ENCODE measurements around the gene NUP210L.

The NUP210L gene

DNA sequence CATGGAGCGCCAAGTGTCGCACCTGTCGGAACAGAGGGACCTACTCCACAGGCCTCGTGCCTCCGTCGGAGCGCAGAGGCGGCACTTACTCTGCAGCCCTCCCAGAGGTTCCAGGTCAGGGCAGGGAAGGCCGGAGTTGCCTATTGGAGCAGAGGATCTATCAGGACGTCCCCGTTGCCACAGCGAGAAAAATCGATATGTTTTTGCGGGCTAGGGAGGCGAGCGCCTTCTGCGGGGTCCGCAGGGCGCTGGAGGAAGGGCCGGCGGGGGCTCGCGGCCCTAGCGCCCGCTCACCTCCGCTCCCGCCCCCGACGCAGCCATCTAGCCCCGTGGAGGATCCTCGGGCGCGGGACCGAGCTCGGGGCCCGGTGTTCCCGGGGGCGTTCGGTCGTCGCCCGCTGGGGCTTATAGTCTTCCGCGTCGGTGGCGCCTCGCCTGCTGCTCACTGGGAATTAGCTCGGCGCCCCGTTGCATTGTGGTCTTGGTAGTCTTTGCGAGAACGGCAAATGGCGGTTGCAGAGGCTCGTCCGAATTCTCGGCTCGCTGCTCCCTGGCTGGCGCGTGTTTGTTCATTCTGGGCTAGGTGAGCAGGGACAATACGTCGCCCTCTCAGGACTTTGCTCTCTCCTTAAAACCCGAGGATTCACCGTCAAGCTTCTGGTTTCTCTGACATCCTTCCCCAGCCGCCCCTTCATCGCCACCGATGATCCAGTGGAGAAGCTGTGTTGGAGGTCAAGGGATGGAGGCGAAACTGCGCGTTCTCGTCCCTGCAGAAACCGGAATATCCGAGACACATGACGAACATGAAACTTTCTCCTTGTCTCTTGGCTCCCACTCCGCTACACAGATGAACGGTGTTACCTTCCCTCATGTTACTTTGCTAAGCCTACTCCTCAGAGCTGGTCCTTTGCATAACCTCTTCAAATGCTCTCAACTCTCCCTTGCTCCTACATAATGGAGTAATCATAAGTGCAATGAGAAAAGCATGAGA is 177.3 kb downstream of the NUP210L start, which contains the start of gene JTB (continued):
- TF ChIP-seq BCL11A (tag by site-specific recombination; IDR thresholded peaks at IDR 0.05; ENCODE audit: low read depth) (no peak), ZNF37A (tag by site-specific recombination; IDR thresholded peaks at IDR 0.05) (no peak), HOXC10 (CRISPR knock-in tag; IDR thresholded peaks at IDR 0.05) (0 out of 2 replicates have a peak, but pooled peaks have one; percentile 73), KLF8 (tag by site-specific recombination; IDR thresholded peaks at IDR 0.05) (no peak; the same call in 1 of the 2 replicates), ZNF768 (tag by site-specific recombination; IDR thresholded peaks at IDR 0.05) (no peak), ZNF2 (tag by site-specific recombination; IDR thresholded peaks at IDR 0.05) (peak; percentile 88; the same call in 1 of the 2 replicates), FEZF1 (tag by site-specific recombination; IDR thresholded peaks at IDR 0.05) (no peak), ZNF169 (tag by site-specific recombination; IDR thresholded peaks at IDR 0.05) (no peak), ZFHX2 (tag by site-specific recombination; conservative IDR thresholded peaks at IDR 0.05) (peak; percentile 75), ZNF654 (tag by site-specific recombination; IDR thresholded peaks at IDR 0.05; ENCODE audit: low read depth) (no peak), ZNF157 (tag by site-specific recombination; IDR thresholded peaks at IDR 0.05) (no peak), RBAK (tag by site-specific recombination; IDR thresholded peaks at IDR 0.05) (no peak), ZNF610 (tag by site-specific recombination; IDR thresholded peaks at IDR 0.05; ENCODE audit: borderline replicate concordance) (no peak), ZNF792 (tag by site-specific recombination; IDR thresholded peaks at IDR 0.05) (no peak), ZNF585B (tag by site-specific recombination; IDR thresholded peaks at IDR 0.05) (no peak), ZNF76 (tag by site-specific recombination; IDR thresholded peaks at IDR 0.05; ENCODE audit: borderline replicate concordance, low read depth) (peak; percentile 98), GLIS1 (tag by site-specific recombination; IDR thresholded peaks at IDR 0.05) (no peak; the same call in 1 of the 2 replicates), OVOL3 (tag by site-specific recombination; IDR thresholded peaks at IDR 0.05) (no peak), ZNF521 (tag by site-specific recombination; IDR thresholded peaks at IDR 0.05) (no peak), SP2 (tag by site-specific recombination; IDR thresholded peaks at IDR 0.05) (peak; percentile 46), ZBTB20 (tag by site-specific recombination; IDR thresholded peaks at IDR 0.05) (peak; percentile 95), SP7 (tag by site-specific recombination; IDR thresholded peaks at IDR 0.05) (0 out of 2 replicates have a peak, but pooled peaks have one; percentile 27), ZNF529 (tag by site-specific recombination; IDR thresholded peaks at IDR 0.05; ENCODE audit: insufficient replicate concordance) (no peak), ZNF10 (tag by site-specific recombination; IDR thresholded peaks at IDR 0.05) (0 out of 2 replicates have a peak, but pooled peaks have one; percentile 25), BCL11B (tag by site-specific recombination; IDR thresholded peaks at IDR 0.05; ENCODE audit: low read depth) (no peak), SCRT1 (tag by site-specific recombination; IDR thresholded peaks at IDR 0.05; ENCODE audit: borderline replicate concordance) (peak; percentile 91; the same call in 1 of the 2 replicates), ZBTB17 (tag by site-specific recombination; IDR thresholded peaks at IDR 0.05) (peak; percentile 99), ZBTB8A (tag by site-specific recombination; IDR thresholded peaks at IDR 0.05) (peak; percentile 95), ZNF366 (tag by site-specific recombination; conservative IDR thresholded peaks at IDR 0.05) (peak; percentile 63), ZNF624 (tag by site-specific recombination; IDR thresholded peaks at IDR 0.05) (no peak), ZNF184 (tag by site-specific recombination; IDR thresholded peaks at IDR 0.05) (no peak), ZBTB48 (tag by site-specific recombination; IDR thresholded peaks at IDR 0.05) (peak; percentile 100), GLIS2 (tag by site-specific recombination; IDR thresholded peaks at IDR 0.05) (no peak; the same call in 1 of the 2 replicates), ZSCAN23 (tag by site-specific recombination; IDR thresholded peaks at IDR 0.05) (no peak), ZFP3 (tag by site-specific recombination; IDR thresholded peaks at IDR 0.05; ENCODE audit: low read depth) (no peak), ZNF19 (tag by site-specific recombination; IDR thresholded peaks at IDR 0.05; ENCODE audit: low read depth) (no peak), SCRT2 (tag by site-specific recombination; IDR thresholded peaks at IDR 0.05) (peak; percentile 92), ZNF248 (tag by site-specific recombination; IDR thresholded peaks at IDR 0.05) (no peak), ZNF747 (tag by site-specific recombination; IDR thresholded peaks at IDR 0.05) (no peak)
- TF ChIP-seq, protein P1, sequence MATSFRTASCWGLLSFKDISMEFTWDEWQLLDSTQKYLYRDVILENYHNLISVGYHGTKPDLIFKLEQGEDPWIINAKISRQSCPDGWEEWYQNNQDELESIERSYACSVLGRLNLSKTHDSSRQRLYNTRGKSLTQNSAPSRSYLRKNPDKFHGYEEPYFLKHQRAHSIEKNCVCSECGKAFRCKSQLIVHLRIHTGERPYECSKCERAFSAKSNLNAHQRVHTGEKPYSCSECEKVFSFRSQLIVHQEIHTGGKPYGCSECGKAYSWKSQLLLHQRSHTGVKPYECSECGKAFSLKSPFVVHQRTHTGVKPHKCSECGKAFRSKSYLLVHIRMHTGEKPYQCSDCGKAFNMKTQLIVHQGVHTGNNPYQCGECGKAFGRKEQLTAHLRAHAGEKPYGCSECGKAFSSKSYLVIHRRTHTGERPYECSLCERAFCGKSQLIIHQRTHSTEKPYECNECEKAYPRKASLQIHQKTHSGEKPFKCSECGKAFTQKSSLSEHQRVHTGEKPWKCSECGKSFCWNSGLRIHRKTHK (tag by site-specific recombination; IDR thresholded peaks at IDR 0.05): no peak
- TF ChIP-seq, protein P2, sequence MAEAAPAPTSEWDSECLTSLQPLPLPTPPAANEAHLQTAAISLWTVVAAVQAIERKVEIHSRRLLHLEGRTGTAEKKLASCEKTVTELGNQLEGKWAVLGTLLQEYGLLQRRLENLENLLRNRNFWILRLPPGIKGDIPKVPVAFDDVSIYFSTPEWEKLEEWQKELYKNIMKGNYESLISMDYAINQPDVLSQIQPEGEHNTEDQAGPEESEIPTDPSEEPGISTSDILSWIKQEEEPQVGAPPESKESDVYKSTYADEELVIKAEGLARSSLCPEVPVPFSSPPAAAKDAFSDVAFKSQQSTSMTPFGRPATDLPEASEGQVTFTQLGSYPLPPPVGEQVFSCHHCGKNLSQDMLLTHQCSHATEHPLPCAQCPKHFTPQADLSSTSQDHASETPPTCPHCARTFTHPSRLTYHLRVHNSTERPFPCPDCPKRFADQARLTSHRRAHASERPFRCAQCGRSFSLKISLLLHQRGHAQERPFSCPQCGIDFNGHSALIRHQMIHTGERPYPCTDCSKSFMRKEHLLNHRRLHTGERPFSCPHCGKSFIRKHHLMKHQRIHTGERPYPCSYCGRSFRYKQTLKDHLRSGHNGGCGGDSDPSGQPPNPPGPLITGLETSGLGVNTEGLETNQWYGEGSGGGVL (tag by site-specific recombination; IDR thresholded peaks at IDR 0.05): 0 out of 2 replicates have a peak, but pooled peaks have one; percentile 39
